GM10847 (cell line): ENCODE data around the gene ALDH8A1.

ENCODE experiments used
- POLR2A ChIP-seq: IDR thresholded peaks from 2 replicates; pipeline ENCODE4 v1.6.1; 2011; ENCODE audit not compliant: insufficient read length; ENCODE audit errors: extremely low read depth

Gene ALDH8A1

DNA sequence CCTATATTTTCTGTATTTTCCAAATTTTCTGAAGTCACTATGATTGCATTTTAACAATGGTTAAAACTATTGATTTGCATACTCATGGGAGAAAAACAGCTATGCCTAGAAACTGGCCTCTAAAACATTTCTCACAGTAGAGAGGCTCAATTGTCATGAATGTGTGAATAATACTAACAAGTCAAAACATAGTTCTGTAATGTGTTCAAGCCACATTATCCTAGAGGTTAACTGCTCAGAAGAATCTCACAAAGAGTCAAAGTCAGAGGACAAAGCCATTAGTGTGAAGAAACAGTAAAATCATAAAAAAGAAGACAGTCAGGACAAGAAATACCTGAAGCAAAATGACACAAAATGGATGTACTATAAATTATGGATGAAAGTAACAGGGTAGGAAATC is 12.5 kb upstream of the ALDH8A1 start:
- TF ChIP-seq POLR2A = no peak

DNA sequence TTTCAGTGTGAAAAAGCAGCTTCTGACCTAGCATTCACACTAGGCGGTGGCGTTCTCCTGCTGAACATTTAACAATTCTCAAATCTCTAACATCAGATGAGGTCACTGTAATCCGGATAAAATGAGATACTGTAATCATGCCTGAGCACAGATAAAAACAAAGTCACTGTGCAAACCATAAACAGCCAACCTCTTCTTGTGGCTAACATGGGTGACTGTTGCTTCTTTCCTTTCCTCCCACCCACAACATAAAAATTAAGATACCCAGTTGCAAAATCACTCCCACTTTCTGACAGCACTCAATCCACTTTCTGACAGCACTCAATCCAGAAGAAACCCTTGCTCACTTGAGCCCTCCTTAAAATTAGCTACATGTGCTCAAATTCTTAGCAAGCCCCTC is 11.5 kb upstream of the ALDH8A1 start:
- no peak for TF ChIP-seq POLR2A

DNA sequence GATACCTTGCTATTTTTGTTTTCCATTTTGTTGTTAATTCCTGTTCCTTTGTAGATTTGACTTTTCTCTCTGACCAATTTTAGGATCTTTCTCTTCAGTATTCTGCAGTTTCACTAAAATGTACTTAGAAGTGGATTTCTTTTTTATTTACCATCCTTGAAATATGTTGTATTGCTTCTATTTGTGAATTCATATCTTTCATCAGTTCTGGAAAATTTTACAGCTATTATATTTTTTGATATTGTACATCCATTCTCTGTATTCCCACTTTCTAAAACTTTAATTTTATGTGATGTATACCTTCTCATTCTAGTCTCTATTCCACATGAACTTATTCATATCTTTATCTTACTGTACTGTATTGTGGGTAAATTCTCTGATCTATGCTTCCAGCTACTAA is 9.7 kb upstream of the ALDH8A1 start:
- TF ChIP-seq POLR2A = no peak

DNA sequence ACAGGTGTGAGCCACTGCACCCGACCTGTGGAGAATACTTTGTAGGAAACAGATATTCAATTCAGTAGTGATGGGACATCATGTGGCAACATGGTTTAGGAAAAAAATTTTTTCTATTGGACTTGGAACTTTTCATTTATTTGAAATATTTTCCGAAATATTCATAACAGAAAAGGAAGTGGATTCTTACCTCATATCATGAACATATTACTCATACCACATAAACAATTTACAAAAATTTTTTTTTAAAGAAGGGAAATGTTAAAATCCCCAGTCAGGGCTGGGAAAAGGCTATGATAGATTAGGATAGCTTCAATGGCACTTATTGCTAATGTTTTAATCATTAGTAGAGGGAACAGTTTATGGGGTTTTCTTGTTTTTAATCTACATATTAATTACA is 6.8 kb upstream of the ALDH8A1 start:
- TF ChIP-seq POLR2A = no peak

DNA sequence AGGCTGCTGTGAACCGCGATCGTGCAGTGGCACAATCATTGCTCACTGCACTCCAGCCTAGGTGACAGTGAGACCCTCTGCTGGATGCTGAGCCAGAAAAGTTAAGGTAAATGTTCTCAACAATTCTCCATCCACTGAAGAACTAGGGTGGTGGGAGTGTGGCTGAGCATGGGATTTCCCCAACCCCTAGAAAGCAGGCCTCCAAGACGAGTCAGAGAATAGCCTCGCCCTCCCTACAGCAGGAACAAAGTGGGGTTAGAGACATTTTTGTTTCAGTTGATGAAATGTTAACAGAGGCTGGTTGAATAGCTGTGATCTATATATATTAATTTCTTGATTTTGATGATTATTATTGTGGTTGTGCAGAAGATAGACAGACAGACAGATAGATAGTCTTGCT is 6.1 kb upstream of the ALDH8A1 start:
- no peak for TF ChIP-seq POLR2A

DNA sequence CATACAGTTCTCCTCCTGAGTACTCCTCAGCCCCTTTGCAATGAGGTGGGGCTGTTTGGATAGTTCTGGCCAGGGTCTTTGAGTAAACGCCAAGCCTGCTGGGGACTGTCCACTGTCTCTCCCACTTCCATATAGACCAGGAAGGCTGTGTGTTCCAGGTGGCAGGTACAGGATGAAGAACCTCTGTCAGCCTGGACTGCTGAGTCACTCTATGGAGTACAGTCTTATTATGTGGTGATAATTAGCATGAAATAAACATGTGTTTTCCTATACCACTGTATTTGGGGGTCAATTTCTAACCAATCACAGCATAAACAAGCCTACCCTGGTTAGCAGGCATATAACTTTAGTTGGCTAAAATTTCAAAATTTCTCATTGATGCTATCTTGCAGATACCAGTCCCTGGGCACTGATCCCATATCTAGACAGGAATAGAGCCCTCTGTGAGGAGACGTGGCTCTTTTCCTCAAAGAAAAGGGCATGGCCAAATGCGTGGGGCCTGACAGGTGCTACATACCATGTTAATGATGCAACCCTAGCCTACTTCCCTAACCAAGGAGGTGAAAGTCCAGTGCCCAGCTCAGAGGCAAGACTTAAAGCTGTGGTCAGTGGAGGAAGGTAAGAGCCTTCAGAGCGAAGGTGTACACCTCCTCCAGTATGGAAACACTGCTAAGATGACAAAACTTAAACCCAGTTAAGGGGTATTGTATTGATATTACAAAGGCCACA is 4.5 kb upstream of the ALDH8A1 start:
- no peak for TF ChIP-seq POLR2A

DNA sequence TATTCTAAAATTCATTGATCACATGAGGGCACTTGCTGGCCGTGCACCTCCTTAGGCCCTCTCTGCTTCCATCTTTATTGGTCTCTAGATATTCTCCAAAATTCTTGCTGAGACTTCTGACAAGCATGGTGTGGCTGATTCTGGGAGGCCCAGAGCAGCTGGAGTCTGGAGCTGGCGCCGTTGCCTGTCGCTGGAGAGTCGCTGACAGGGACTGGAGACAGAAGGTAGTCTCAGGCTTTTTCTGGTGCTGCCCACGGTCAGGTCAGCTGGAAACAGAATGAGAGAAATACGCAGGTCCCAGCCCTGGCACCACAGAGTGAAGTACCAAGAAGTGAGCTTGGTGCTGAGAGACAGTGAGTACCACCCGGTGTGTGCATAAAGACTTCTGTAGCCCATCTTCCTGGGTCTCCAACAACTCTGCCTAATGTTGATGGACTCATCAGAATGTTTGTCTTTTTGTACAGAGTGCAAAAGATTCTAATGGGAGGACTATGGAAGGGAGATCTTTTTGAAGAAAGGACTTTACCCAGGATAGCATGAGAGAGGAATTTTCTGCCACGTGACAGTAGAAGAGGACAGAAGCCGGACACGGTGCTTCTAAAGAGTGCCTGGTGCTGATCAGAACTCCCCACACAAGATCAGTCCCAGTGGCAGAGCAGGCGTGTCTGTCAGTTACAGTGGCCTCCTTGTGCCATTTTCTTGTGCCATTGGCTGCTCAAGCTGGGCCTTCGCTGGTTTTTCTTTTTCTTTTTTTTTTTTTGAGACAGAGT is 1.8 kb upstream of the ALDH8A1 start:
- TF ChIP-seq POLR2A = no peak

DNA sequence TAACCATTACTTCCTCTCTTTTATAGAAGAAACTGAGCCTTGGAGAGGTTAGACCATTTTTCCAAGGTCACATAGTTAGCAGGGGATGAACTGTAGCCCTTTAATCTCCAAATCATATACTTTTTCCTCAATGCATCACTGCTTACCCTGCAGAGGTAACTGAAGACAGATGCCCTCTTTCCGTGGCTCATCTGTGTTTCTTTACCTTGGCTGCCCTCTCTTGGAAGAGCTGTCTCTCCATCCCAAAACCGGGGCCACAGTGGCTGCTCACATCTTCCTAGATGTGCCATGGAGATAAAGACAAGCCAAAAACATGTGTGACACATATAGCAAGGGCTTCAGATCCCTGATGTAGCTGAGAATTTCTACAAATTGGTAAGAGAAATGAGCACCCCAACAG is 581 bp upstream of the ALDH8A1 start:
- TF ChIP-seq POLR2A = no peak

DNA sequence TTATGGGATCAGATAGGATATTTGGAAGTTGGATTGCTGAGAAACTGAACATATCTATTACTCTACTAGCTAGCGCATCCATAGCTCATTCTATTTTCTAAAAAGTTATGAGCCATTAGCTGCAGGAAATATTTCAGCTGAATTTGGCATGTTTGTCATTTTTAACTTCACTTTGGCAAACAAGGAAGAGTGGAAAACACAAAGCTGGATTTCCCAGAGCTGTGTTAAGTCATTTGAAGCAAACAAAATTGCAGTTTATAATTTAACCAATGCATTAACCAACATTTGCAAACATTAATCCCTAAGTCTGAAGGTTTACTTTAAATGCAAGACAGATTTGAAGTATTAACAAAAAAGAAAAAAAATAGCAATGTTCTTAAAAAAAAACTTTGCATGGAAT is 1.2 kb downstream of the ALDH8A1 start:
- no peak for TF ChIP-seq POLR2A

DNA sequence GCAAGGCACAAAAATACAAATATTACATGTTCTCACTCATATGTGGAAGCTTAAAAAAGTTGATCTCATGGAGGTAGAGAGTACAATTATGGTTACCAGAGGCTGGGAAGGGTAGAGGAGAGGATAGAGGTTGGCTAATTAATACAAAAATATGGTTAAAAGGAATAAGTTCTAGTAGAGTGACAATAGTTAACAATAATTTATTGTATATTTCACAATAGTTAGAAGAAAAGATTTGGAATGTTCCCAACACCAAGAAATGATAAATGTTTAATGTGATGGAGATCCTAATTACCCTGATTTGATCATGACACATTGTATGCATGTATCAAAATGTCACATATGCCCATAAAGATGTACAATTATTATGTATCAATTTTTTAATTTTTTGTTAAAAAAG is 1.8 kb downstream of the ALDH8A1 start:
- no peak for TF ChIP-seq POLR2A

DNA sequence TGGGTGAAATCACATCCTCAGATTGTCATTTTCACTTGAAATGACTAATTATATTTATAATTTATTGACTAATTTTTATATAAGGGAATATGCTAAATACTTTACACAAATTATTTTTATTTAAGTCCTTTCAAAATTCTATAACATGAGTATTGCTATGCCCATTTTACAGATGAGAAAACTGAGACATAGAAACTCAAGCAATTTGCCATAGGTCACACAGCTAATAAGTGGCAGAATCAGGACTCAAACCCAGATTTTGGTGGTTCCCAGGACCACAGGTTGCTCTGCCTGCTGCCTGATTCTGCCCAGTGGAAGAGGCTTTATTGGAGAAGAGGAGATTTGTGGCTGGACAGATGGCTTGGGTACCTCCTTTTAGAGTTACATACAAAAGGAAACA is 4.9 kb downstream of the ALDH8A1 start:
- no peak for TF ChIP-seq POLR2A

DNA sequence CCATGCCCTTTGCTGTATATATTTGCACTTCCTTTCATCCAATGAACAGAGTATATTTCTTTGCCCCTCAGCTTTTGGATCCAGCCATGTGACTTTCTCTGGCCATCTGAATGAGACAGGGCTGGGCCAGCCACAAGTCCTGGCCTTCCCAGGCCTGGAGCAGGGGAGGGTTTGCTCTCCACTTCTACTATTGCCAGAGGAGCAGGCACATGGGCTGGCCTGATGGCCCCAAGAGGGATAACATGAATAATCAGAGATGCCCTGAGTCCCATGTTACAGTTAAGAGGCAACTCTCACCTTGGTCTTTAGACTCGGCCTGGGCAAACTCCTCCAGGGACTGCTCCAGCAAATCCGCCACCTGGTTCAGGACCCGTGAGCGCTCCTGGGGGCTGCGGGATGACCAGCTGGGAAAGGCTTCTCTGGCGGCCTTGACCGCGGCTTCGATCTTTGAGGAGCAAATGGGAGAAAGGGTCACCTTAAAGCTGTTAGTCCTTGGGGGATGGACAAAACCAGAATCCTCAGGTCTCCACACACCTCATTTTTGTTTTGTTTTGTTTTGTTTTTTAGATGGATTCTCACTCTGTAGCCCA is 6.3 kb downstream of the ALDH8A1 start:
- no peak for TF ChIP-seq POLR2A

DNA sequence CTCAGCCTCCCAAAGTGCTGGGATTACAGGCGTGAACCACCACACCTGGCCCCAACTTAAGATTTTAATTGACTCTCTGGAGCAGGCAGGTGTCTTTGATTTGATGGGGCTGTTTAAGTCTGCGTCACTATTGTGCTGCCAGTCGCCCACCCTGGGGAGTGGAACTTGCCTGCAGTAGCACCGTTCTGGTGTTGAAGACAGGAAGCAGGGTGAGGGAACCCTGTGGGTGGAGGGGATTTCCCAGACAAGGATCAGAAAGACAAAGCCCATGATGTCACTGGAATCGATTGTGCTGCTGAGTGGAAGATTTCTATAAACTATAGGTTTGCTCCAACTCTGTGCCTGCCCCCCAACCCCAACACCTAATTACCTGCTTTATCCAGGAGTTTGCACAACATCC is 11.0 kb downstream of the ALDH8A1 start:
- no peak for TF ChIP-seq POLR2A

DNA sequence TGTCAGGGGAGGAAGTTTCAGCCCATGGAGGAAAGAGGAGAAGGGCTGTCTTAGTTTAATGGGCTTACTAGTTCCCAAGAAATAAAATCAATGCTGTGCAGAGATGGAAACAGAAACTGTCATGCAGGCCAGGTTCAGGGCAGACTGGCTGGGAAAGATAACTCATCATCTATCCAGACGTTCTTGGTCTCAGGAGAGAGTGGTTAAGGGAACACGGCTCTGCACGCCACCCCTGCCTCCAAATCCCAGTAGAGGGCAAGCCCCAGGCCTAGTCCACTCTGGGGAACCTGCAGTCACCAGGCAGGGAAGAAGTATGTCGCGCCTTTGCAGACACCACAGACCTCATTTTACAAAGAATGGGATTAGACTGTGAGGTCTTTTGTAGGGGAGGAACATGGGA is 12.5 kb downstream of the ALDH8A1 start:
- TF ChIP-seq POLR2A = no peak

DNA sequence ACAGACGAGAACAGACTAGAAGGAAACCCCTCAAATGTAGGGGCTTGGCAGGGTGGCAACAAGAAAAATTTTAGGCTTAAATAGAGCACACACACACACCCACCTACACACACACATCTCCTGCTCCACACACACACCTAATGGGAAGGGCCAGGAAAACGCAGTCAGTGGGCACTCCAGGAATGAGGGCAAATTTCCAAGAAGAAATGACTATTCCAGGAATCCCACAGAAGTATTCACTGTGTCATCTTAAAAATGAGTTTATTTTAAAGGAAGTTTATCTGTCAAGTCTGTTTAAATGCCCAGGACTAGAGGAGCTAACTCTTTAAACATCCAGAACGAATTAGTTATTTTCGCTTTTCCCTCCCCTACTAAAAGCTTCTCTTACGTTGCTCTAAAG is 13.0 kb downstream of the ALDH8A1 start:
- no peak for TF ChIP-seq POLR2A

DNA sequence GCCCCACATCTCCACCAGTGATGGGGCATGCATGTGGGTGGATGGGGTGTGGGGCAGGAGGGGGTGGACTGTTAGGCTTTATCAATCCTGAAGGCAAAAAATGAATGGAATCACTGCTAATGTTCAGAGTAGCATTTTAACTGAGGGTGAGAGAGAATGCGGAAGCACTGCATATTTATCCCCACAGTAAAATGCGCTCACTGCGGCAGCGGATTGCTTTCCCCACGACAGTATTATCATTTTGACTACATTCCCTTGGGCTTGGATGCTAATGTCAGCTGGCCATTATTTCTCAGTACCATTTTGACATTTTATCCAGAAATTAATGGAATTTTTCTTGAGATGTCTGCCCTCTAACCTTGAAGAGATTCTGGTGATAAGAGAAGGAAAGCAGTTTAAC is 13.4 kb downstream of the ALDH8A1 start:
- TF ChIP-seq POLR2A = no peak
